Measurements from ENCODE around the gene COBLL1.

- TF ChIP-seq CTCF (IDR thresholded peaks at IDR 0.05; ENCODE audit: low read depth, low read length, missing input control), result no peak
- TF ChIP-seq SP1 (IDR thresholded peaks at IDR 0.05), result no peak
These were observed 88.7 kb downstream of the COBLL1 start for GRCh38 chr2:164752956-164753355.
